ENCODE measurements around the gene AP1S1. TPM values are rescaled to one million over a fixed set of nuclear protein-coding genes. Genes with fewer than 3 reads are reported as not detected.

Gene AP1S1
- total and polyA plus RNA-seq, 9 of the 15 experiments (the other 6 are each of a cell fraction or from before 2014, with no cell fraction given): 4.4 to 149 (median 89.4) TPM

DNA sequence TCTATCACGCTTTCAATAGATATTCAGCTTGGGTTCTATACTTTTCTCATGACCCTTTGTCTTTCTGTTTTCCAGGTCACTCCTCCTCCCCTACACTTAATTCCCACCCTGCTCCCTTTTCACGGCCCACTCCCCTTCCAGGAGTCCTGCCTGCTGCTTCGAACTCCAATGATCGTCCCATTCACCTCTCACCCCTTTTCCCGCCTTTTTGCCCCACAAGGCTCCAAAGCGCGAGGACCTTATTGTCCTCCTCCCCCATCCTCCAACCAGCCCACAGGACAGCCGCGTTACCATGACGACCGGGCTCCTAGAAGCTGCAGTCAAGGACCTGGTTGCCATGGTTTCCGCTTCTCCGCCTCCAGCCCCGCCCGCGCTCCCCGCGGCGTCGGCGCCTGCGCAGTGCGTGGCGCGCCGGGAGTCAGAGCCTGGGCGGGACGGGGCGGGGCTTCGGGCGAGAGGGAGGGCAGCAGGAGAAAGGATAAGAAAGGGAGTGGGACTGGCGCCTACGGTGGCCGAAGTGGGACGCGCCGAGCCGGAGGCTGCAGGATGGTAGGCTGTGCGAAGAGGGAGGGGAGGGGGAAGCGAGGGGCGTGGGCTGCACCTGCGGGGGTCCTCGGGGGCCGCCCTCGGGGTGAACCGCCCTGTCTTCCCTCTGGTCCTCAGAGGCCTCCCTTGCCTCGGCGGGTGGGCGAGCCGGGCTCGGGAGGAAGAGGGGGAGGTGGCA, at the start of gene AP1S1 (continued):
- TF ChIP-seq, protein P1, sequence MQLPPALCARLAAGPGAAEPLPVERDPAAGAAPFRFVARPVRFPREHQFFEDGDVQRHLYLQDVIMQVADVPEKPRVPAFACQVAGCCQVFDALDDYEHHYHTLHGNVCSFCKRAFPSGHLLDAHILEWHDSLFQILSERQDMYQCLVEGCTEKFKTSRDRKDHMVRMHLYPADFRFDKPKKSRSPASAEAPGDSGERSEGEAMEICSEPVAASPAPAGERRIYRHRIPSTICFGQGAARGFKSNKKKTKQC (CRISPR knock-in tag; IDR thresholded peaks at IDR 0.05): peak; percentile 94
- TF ChIP-seq FOXA1 (IDR thresholded peaks at IDR 0.05; ENCODE audit: borderline replicate concordance) (no peak), FOXK2 (conservative IDR thresholded peaks at IDR 0.05 in 1 of 2, IDR thresholded peaks at IDR 0.05 in 1 of 2; ENCODE audit: low read depth in 2 of 2) (no peak), NCOA6 (IDR thresholded peaks at IDR 0.05) (no peak), ZNF184 (CRISPR knock-in tag; IDR thresholded peaks at IDR 0.05) (no peak), HSF4 (CRISPR knock-in tag; IDR thresholded peaks at IDR 0.05; ENCODE audit: borderline replicate concordance) (no peak), ZBED1 (IDR thresholded peaks at IDR 0.05) (no peak), RCOR1 (IDR thresholded peaks at IDR 0.05; ENCODE audit: borderline replicate concordance in 1 of 2, low read depth in 2 of 2, low read length in 2 of 2) (peak; percentile 71 to 96; a peak in 3 of 4 replicates), ELF2 (CRISPR knock-in tag; IDR thresholded peaks at IDR 0.05) (no peak)
- TF ChIP-seq, protein P2, sequence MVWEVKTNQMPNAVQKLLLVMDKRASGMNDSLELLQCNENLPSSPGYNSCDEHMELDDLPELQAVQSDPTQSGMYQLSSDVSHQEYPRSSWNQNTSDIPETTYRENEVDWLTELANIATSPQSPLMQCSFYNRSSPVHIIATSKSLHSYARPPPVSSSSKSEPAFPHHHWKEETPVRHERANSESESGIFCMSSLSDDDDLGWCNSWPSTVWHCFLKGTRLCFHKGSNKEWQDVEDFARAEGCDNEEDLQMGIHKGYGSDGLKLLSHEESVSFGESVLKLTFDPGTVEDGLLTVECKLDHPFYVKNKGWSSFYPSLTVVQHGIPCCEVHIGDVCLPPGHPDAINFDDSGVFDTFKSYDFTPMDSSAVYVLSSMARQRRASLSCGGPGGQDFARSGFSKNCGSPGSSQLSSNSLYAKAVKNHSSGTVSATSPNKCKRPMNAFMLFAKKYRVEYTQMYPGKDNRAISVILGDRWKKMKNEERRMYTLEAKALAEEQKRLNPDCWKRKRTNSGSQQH (CRISPR knock-in tag; IDR thresholded peaks at IDR 0.05): no peak
- TF ChIP-seq, protein P3, sequence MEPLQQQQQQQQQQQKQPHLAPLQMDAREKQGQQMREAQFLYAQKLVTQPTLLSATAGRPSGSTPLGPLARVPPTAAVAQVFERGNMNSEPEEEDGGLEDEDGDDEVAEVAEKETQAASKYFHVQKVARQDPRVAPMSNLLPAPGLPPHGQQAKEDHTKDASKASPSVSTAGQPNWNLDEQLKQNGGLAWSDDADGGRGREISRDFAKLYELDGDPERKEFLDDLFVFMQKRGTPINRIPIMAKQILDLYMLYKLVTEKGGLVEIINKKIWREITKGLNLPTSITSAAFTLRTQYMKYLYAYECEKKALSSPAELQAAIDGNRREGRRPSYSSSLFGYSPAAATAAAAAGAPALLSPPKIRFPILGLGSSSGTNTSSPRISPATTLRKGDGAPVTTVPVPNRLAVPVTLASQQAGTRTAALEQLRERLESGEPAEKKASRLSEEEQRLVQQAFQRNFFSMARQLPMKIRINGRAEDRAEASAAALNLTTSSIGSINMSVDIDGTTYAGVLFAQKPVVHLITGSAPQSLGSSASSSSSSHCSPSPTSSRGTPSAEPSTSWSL (CRISPR knock-in tag; IDR thresholded peaks at IDR 0.05; ENCODE audit: borderline replicate concordance): no peak
- TF ChIP-seq, protein P4, sequence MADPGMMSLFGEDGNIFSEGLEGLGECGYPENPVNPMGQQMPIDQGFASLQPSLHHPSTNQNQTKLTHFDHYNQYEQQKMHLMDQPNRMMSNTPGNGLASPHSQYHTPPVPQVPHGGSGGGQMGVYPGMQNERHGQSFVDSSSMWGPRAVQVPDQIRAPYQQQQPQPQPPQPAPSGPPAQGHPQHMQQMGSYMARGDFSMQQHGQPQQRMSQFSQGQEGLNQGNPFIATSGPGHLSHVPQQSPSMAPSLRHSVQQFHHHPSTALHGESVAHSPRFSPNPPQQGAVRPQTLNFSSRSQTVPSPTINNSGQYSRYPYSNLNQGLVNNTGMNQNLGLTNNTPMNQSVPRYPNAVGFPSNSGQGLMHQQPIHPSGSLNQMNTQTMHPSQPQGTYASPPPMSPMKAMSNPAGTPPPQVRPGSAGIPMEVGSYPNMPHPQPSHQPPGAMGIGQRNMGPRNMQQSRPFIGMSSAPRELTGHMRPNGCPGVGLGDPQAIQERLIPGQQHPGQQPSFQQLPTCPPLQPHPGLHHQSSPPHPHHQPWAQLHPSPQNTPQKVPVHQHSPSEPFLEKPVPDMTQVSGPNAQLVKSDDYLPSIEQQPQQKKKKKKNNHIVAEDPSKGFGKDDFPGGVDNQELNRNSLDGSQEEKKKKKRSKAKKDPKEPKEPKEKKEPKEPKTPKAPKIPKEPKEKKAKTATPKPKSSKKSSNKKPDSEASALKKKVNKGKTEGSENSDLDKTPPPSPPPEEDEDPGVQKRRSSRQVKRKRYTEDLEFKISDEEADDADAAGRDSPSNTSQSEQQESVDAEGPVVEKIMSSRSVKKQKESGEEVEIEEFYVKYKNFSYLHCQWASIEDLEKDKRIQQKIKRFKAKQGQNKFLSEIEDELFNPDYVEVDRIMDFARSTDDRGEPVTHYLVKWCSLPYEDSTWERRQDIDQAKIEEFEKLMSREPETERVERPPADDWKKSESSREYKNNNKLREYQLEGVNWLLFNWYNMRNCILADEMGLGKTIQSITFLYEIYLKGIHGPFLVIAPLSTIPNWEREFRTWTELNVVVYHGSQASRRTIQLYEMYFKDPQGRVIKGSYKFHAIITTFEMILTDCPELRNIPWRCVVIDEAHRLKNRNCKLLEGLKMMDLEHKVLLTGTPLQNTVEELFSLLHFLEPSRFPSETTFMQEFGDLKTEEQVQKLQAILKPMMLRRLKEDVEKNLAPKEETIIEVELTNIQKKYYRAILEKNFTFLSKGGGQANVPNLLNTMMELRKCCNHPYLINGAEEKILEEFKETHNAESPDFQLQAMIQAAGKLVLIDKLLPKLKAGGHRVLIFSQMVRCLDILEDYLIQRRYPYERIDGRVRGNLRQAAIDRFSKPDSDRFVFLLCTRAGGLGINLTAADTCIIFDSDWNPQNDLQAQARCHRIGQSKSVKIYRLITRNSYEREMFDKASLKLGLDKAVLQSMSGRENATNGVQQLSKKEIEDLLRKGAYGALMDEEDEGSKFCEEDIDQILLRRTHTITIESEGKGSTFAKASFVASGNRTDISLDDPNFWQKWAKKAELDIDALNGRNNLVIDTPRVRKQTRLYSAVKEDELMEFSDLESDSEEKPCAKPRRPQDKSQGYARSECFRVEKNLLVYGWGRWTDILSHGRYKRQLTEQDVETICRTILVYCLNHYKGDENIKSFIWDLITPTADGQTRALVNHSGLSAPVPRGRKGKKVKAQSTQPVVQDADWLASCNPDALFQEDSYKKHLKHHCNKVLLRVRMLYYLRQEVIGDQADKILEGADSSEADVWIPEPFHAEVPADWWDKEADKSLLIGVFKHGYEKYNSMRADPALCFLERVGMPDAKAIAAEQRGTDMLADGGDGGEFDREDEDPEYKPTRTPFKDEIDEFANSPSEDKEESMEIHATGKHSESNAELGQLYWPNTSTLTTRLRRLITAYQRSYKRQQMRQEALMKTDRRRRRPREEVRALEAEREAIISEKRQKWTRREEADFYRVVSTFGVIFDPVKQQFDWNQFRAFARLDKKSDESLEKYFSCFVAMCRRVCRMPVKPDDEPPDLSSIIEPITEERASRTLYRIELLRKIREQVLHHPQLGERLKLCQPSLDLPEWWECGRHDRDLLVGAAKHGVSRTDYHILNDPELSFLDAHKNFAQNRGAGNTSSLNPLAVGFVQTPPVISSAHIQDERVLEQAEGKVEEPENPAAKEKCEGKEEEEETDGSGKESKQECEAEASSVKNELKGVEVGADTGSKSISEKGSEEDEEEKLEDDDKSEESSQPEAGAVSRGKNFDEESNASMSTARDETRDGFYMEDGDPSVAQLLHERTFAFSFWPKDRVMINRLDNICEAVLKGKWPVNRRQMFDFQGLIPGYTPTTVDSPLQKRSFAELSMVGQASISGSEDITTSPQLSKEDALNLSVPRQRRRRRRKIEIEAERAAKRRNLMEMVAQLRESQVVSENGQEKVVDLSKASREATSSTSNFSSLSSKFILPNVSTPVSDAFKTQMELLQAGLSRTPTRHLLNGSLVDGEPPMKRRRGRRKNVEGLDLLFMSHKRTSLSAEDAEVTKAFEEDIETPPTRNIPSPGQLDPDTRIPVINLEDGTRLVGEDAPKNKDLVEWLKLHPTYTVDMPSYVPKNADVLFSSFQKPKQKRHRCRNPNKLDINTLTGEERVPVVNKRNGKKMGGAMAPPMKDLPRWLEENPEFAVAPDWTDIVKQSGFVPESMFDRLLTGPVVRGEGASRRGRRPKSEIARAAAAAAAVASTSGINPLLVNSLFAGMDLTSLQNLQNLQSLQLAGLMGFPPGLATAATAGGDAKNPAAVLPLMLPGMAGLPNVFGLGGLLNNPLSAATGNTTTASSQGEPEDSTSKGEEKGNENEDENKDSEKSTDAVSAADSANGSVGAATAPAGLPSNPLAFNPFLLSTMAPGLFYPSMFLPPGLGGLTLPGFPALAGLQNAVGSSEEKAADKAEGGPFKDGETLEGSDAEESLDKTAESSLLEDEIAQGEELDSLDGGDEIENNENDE (IDR thresholded peaks at IDR 0.05; ENCODE audit: low read depth, low read length): no peak
